ENCODE results near the gene NECTIN4.

GRCh38 chr1:161137881-161138280, 48.5 kb upstream of the NECTIN4 start:
- TF ChIP-seq EZH2phosphoT487 (IDR thresholded peaks at IDR 0.05; ENCODE audit: low read length) (no peak), CTCF (IDR thresholded peaks at IDR 0.05; ENCODE audit: low read length) (no peak)

Data from MM.1S (cell line).